ENCODE measurements around the gene CITED2. TPM values are rescaled to one million over a fixed set of nuclear protein-coding genes. Genes with fewer than 3 reads are reported as not detected.
A peak's percentile ranks its signal among the peaks of the same experiment; 100 is the strongest.
"Not testable (repeated sequence)": the region's sequence is repeated elsewhere in the genome, so short reads cannot be mapped to it uniquely, and the experiment has no call there.

Gene CITED2
- total RNA-seq, 2 experiments from 2014 or later, result 37.5 to 39.7 TPM

GRCh38 chr6:139368661-139369060 is 5.8 kb downstream of the CITED2 start:
- no peak overlapping the region for H3K4me3 Mint-ChIP-seq
- TF ChIP-seq CTCF (IDR thresholded peaks at IDR 0.05), result no peak
- no peak for ATAC-seq
- peaks cover 20% of the 10 kb centered on the region for H3K36me3 Mint-ChIP-seq (ENCODE audit: low read depth)
- DNase-seq, result no peak
- no peaks in the 10 kb centered on the region for H3K27me3 Mint-ChIP-seq
- POLR2A ChIA-PET, result no interaction called here
- CTCF ChIA-PET, result interaction anchor here (1.2 to 1.4 kb wide), 2 partner anchors 149 to 244 kb away, joined by 4 to 7 read pairs; no protein-coding TSS in a partner anchor
- no peak overlapping the region for H3K27ac Mint-ChIP-seq
- peaks cover 47% of the 10 kb centered on the region for H3K4me1 Mint-ChIP-seq (ENCODE audit: low read depth)
- no peaks in the 10 kb centered on the region for H3K9me3 Mint-ChIP-seq
- intact Hi-C loops (cut with micrococcal nuclease), result no loop called here

- DNase-seq, result no peak
- peaks cover 14% of the 10 kb centered on the region for H3K36me3 Mint-ChIP-seq (ENCODE audit: low read depth)
- H3K4me1 Mint-ChIP-seq (ENCODE audit: low read depth), result peaks cover 48% of the 10 kb centered on the region
These were observed 6.6 kb downstream of the CITED2 start for GRCh38 chr6:139367810-139368351.

DNA sequence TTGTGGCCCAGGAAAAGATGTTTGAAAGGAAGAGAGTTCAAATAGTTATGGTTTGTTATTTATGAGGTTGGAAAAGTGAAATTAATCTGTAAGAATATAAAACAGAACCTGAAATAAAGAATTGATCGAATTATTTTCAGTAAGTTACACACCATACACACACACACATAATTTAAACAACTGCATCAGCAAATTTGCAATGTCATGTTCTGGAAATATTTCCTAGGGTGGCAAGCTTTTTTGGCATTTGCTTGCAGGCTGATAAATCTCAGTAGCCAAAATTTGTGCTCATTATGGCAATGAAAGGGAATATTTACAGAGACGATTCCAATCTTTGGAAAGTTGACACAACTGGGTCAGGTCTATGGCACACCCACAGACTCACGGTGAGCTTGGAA is 9.5 kb downstream of the CITED2 start:
- no peak for TF ChIP-seq CTCF (IDR thresholded peaks at IDR 0.05)
- ATAC-seq, result no peak
- CTCF ChIA-PET, result interaction anchor here (0.7 to 3.4 kb wide), 54 partner anchors 10 to 1243 kb away, joined by 3 to 169 read pairs (median 5); partner anchors contain the start of genes CITED2 and TXLNB
- Mint-ChIP-seq H3K27ac (no peak overlapping the region), H3K4me3 (no peak overlapping the region), H3K36me3 (ENCODE audit: low read depth) (no peaks in the 10 kb centered on the region), H3K4me1 (ENCODE audit: low read depth) (peaks cover 31% of the 10 kb centered on the region), H3K27me3 (no peaks in the 10 kb centered on the region), H3K9me3 (no peaks in the 10 kb centered on the region)
- DNase-seq, result no peak
- POLR2A ChIA-PET, result interaction anchor here (1.3 to 1.6 kb wide), 2 partner anchors 10 to 145 kb away, joined by 4 read pairs; partner anchors contain the start of gene CITED2
- intact Hi-C loops (cut with micrococcal nuclease), result loop anchor here (1.0 to 5.0 kb wide), 4 partner anchors 73 to 549 kb away; partner anchors contain the start of gene TXLNB

More at GRCh38 chr6:139367810-139368351, 6.6 kb downstream of the CITED2 start:
- H3K27me3 Mint-ChIP-seq, result no peaks in the 10 kb centered on the region
- TF ChIP-seq CTCF (IDR thresholded peaks at IDR 0.05), result no peak
- CTCF ChIA-PET, result interaction anchor here (1.2 to 1.4 kb wide), 2 partner anchors 148 to 243 kb away, joined by 4 to 7 read pairs; no protein-coding TSS in a partner anchor
- H3K27ac Mint-ChIP-seq, result no peak overlapping the region
- no peak overlapping the region for H3K4me3 Mint-ChIP-seq
- ATAC-seq, result no peak
- H3K9me3 Mint-ChIP-seq, result no peaks in the 10 kb centered on the region
- intact Hi-C loops (cut with micrococcal nuclease), result no loop called here
- POLR2A ChIA-PET, result no interaction called here

DNA sequence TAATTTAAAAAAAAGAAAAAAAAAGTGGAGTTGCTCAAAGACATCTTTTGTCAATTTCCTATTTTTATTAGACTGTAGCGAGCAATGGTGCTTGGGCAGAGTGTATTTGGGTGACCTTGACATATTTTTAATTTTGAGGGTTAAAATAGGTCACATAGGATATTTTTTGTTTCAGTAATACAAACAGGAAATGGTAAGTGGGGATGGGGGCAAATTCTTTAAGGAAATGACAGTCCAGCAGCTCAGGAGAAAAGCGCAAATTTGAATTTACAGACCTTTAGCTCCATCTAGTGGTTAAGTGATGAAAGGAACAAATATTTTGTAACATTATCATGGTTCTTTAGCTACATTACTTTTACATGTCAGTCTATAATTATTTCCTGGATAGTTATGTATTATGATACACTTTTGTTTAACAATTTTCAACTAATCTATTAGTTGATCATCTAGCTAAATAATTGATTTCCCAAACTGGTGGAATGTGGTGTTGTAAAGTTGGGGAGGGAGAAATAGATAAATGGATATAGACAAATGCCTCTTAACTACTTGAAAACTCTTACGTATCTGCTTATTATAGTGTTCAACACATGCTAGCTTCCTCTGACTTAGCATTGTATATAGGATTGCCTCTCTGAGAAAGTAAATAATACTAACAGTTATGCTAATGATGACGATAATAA is 10.0 kb downstream of the CITED2 start:
- TF ChIP-seq CTCF (IDR thresholded peaks at IDR 0.05), result peak; percentile 79
- no peaks in the 10 kb centered on the region for H3K36me3 Mint-ChIP-seq (ENCODE audit: low read depth)
- peak overlapping the region; percentile 48 for H3K27ac Mint-ChIP-seq
- H3K4me3 Mint-ChIP-seq, result no peak overlapping the region
- ChIA-PET CTCF (interaction anchor here (0.7 to 3.4 kb wide), 55 partner anchors 9 to 1243 kb away, joined by 3 to 169 read pairs (median 5); partner anchors contain the start of genes CITED2 and TXLNB), POLR2A (interaction anchor here (1.3 to 1.6 kb wide), 2 partner anchors 10 to 145 kb away, joined by 4 read pairs; partner anchors contain the start of gene CITED2)
- H3K4me1 Mint-ChIP-seq (ENCODE audit: low read depth), result peaks cover 26% of the 10 kb centered on the region
- H3K9me3 Mint-ChIP-seq, result no peaks in the 10 kb centered on the region
- H3K27me3 Mint-ChIP-seq, result no peaks in the 10 kb centered on the region
- ATAC-seq, result peak; percentile 65
- DNase-seq, result no peak
- intact Hi-C loops (cut with micrococcal nuclease), result loop anchor here (1.0 to 5.0 kb wide), 4 partner anchors 72 to 548 kb away; partner anchors contain the start of gene TXLNB

DNA sequence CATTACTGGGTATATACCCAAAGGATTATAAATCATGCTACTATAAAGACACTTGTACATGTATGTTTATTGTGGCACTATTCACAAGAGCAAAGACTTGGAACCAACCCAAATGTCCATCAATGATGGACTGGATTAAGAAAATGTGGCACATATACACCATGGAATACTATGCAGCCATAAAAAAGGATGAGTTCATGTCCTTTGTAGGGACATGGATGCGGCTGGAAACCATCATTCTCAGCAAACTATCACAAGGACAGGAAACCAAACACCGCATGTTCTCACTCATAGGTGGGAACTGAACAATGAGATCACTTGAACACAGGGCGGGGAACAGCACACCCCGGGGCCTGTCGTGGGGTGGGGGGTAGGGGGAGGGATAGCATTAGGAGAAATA is 10.7 kb downstream of the CITED2 start:
- ChIA-PET POLR2A (interaction anchor here (1.3 kb wide), 1 partner anchor 144 kb away, joined by 4 read pairs; no protein-coding TSS in a partner anchor), CTCF (interaction anchor here (0.7 to 3.4 kb wide), 29 partner anchors 9 to 549 kb away, joined by 3 to 169 read pairs (median 5); partner anchors contain the start of gene CITED2)
- not testable (repeated sequence) for ATAC-seq; H3K27me3 Mint-ChIP-seq; H3K4me3 Mint-ChIP-seq; H3K27ac Mint-ChIP-seq; DNase-seq; H3K36me3 Mint-ChIP-seq (ENCODE audit: low read depth); H3K9me3 Mint-ChIP-seq
- peaks cover 24% of the 10 kb centered on the region for H3K4me1 Mint-ChIP-seq (ENCODE audit: low read depth)
- intact Hi-C loops (cut with micrococcal nuclease), result loop anchor here (1.0 to 5.0 kb wide), 4 partner anchors 71 to 547 kb away; partner anchors contain the start of gene TXLNB

DNA sequence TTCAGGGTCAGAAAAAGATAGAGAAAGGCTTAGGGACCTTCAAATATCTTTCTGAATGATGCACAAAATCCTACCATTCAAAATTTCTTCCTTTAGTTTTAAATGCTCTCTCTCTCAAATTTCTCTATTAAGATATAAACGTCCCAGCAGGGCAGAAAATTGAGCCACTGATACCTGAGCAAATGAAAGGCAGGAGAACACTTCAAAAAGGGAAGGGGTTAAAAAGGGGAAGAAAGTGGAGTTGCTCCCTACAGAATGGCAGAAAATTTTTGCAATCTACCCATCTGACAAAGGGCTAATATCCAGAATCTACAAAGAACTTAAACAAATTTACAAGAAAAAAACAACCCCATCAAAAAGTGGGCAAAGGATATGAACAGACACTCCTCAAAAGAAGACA is 11.3 kb downstream of the CITED2 start:
- H3K27ac Mint-ChIP-seq; H3K27me3 Mint-ChIP-seq; POLR2A ChIA-PET; H3K4me3 Mint-ChIP-seq; DNase-seq; H3K36me3 Mint-ChIP-seq (ENCODE audit: low read depth); H3K9me3 Mint-ChIP-seq; ATAC-seq: not testable (repeated sequence)
- CTCF ChIA-PET, result interaction anchor here (4.9 kb wide), 1 partner anchor 145 kb away, joined by 50 read pairs; no protein-coding TSS in a partner anchor
- intact Hi-C loops (cut with micrococcal nuclease), result loop anchor here (5.0 kb wide), 1 partner anchor 71 kb away; the partner anchor contains the start of gene TXLNB
- peaks cover 19% of the 10 kb centered on the region for H3K4me1 Mint-ChIP-seq (ENCODE audit: low read depth)

All from activated CD8-positive, alpha-beta T cell treated with anti-CD3 and anti-CD28 coated beads for 36 hours (primary cell).